T-helper 2 cell treated with Interferon-gamma antibody and Interleukin-4, amounts not matched to agents 100 ng/mL and 5 ng/mL, for 36 hours (primary cell): Measurements from ENCODE around the gene P2RX3. TPM values are rescaled to one million over a fixed set of nuclear protein-coding genes. Genes with fewer than 3 reads are reported as not detected.
"Not testable (repeated sequence)": the region's sequence is repeated elsewhere in the genome, so short reads cannot be mapped to it uniquely, and the experiment has no call there.

Experiments used
- intact Hi-C: fragments of 100-400 bp; cut with micrococcal nuclease; formaldehyde crosslinking; loops from one replicate; pipeline ENCODE4 v1.15.1; 2023
- total RNA-seq: library from RNA; stranded (reverse); gene quantifications from 2 replicates; pipeline ENCODE4 v1.2.3, GENCODE V29; 2022

The P2RX3 gene
- total RNA-seq, result not detected in 2 replicates

DNA sequence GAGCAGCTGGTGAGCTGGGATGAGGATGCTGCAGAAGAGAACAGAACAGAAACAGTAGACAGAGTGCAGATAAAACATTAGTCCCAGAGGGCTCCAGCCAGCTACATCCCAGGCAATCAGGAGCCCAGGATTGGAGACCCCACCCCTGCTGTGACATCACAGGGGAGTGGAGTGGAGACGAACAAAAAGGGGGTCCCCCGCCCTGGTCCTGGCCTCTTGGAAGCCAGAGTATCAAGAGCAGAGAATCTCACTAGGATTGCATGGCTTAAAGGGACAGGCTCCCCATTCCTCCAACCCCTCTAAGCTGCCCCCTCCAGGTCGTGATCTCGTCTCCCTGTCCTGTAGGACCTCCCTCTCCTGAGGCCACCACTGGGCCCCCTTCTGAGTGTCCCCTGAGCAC is at the start of gene P2RX3:
Gene P2RX3, plus strand, starts transcription at position 211 of the 400 bp plus-strand sequence. CDS start 199 bp downstream, outside the sequence.
- intact Hi-C loops, result loop anchor here (5.0 kb wide), 2 partner anchors 404 to 454 kb away; partner anchors contain the start of gene SELENOH

DNA sequence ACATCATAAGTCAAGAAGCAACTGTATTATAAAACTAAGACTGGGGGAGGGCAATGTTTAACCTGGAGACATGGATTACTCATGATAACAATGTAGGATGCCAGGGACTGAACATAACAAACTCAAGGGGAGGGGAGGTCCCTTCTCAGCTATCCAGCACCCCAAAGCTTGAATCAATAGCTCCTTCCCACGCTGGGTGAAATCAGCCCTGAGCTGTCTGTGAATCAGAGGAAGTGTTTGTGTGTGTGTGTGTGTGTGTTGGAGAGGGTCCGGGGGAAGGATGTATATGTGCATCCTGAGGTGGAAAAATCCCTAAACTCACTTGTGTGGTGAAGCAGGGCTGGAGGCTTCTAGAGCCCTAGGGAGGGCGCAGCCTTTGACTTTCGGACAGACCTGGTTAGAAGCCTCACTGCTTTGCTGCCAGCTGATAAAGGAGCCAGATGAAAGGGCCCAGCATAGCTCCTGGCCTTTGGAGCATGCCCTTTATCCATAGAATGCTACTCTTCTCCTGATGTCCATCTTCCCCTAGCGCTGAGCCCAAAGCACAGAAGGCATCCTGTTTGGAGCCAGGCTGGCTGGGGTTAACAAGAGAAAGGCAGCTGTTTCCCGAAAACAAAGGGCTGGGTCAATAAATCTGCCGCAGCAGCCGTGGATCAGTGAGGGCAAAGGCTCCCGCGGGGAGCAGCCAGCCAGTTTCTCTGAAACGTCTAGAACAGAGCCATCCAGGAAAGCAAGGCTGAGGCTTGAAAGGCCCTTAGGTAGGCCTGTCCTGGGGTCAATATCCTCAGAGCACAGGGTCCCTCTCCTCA is 49.2 kb upstream of the P2RX3 start:
- intact Hi-C loops, result no loop called here

DNA sequence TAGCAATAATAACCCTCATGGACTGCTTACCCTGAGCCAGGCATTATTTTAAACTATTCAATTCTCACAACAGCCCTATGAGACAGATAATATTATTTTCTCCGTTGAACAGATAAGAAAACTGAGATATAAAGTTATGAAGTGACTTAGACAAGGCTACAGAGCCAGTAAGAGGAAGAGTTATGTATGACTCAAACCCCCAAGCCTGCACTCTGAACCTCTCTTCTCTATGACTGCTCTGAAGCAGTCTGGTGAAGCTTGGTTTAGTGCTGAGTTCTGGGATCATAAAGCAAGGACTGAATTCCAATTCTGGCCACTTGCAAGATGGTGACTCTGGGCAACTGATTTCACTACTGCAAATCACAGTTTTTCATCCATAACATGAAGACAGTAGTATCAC is 47.9 kb upstream of the P2RX3 start:
- intact Hi-C loops, result no loop called here

DNA sequence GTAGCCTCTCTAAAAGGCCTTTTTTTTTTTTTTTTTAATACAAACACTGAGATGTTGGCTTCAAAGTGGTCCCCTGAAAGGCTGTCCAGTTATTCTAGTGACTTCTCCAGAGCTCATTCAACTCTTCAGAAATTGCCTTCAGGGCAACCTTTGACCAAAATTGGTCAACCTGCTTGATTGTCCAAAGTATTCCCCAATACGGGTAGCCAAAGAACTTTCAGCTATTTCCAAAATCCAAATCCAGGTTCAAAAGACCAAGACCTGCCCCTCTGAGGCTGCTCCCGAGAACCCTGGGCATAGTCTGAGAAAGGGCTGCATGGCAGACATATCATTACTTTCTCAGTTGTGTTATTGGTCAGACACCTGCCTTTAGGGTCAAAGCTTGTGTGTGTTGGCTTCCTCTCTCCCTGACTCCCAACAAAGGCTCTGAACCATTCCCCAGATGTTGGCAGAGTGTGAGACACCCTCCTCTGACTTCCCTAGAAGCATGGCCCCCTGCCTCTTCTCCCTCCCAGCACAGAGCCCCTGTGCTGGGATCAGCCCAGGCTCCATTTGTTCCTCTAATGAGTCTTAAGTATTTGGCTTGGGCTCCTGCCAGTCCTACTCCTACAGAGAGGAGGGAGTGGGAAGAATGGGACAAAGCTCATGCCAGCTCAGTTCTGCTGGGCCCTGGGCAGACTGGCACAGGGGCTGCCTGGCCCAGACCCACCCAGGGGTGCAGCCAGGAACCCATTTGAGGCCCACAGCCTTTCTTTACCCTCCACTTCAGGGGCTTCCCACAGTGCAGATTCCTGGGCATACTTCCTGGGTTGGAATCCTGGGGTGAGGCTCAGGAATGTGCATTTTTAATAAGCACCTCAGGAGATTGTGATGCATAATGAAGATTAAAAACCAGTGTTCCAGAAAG is 43.7 kb upstream of the P2RX3 start:
- intact Hi-C loops, result no loop called here

DNA sequence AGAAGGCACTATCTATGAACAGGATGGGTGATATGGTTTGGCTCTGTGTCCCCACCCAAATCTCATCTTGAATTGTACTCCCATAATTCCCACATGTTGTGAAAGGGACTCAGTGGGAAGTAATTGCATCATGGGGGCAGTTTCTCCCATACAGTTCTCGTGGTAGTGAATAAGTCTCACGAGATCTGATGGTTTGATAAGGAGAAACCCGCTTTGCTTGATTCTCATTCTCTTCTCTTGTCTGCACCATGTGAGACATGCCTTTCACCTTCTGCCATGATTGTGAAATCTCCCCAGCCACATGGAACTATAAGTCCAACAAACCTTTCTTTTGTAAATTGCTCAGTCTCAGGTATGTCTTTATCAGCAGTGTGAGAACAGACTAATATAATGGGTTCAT is 41.9 kb upstream of the P2RX3 start:
- intact Hi-C loops, result not testable (repeated sequence)

DNA sequence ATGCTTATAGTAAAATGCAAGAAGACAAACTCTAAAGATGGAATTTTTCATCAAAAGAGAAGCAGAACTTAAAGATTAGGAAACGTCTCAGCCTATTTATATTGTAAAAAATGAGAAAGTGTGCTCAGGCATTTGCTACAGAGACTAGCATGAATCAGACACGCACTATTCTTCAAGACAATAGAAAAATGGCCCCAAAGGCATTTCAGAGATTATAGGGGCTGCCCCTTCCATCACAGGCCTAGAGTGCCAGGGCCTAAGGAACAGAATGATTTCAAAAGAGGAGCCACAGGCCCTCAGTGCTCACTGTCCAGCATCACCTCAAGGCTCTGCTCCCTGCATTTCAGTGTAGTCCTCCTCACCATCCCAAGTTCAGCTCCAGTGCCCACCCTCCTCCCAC is 40.9 kb upstream of the P2RX3 start:
- intact Hi-C loops, result no loop called here

DNA sequence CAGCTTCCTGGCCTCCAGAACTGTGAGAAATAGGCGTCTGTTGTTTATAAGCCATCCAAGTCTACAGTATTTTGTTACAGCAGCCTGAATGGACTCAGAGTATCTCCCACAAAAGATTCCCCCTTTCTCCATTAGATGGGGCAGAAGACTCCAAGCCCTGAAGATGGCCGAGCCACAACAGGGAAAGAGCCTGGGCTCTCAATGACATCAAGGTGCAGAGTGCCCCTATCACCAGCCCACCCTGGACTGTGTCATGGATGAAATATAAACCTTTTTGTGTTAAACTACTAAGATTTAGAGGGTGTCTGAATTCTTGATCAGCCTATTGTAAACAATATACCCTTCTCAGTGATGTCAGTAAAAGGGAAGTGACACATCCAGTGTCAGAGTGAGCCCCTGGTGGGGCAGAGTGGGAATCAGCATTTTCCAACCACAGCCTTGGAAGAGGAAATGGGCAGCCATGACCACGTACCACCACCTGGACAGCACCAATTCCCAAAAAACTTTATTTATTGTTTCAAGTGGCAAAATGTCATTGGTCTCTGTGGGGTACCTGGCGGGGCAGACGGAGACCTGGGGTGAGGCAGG is 38.9 kb upstream of the P2RX3 start:
- intact Hi-C loops, result no loop called here

DNA sequence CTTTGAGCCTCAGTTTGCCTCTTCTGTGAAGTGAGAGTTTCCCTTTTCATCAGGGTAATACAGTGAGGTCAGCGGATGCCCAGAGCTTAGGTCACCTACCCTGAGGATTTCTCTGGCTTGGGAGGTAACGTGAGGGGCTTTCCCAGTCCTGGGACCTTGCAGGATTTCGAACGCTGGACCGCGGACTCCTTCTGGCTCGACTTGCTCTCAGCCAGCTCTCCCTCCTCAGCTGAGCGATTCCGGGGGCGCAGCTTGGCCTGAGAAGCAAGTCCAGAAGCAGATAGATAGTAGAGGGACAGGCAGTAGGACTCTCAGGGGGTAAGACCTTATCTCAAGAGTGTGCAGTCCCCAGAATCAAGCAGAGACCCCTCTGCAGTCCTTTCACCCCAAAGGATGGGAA is 37.4 kb upstream of the P2RX3 start:
- intact Hi-C loops, result no loop called here

DNA sequence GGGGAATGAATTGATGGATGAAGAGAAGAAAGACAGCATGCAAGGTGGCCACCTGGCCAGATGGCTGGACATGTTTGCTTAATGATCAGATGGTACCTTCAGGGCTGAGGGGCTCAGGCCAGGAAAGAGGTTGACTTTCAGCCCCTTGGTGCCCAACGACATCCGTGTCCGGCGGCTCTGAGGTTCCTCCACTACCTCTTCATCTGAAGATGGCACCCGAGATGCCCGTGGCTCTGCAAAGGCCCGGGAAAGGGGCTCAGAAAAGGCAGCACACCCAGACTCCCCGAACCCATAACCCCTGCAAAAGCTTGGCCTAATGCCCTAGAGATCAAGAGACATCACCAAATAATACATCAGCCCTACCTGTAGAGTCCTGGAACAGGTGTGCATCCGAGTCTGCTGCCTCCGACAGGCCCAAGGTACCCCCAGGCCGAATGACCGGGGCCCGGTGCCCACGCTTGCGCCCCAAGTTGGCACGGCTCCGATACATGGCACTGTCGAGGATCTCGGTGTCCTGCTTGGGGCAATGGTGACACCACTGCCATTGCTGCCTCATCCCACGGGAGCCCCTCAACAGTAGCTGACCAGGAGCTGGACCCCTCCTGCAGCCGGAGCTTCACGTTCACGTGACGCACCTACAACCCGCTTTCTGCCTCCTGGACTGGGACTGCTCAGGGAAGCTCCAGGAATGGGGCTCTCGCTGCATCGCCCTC is 36.3 kb upstream of the P2RX3 start:
- intact Hi-C loops, result no loop called here

DNA sequence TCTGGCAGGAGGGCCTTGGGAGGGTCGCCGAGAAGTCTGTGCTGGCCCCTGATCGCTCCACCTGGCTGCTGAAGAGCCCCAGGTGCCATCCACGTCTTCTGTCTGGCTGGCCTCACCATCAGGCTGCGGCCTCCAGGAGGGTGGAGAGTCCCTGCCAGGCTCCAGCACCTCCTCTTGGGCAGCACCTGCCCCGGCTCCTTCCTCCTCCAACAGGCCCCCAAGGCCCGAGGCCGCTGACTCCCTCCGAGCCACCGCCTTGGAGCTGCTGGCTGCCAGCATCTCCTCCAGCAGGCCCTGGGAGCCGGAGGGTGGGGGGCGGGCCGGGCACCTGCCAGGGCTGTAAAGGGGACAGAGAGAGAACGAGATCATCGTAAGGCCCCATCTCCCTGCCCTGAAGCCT is 35.7 kb upstream of the P2RX3 start:
- intact Hi-C loops, result no loop called here

DNA sequence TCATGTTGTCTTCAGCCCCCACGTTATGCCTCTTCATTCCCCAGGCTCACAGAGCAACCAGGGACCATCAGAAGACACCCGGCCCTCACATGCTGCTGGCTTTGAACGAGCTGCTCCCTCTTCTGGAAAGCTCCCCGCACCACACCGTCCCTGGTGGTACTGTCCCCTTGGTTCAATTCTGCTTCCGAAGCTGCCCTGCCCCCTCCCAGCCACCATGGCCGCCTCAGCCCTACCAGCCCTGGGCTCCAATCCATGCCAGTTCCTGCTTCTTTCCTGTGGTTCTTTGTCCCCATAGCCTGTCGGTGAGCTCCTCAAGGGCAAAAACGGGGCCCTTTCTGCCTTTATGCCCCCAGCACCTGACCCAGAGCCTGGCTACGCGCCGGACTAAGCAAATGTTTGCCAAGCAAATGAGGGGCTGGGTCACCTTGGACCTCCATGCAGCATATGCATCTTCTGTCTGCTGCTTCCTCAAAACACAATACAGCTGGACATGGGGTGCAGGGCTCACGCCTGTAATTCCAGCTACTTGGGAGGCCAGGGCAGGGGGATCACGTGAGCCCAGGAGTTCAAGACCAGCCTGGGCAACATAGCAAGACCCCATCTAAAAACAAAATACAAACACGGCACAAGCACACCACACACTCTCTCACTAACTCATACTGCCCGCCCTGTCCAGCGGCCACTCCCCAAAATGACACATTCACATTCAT is 34.7 kb upstream of the P2RX3 start:
- intact Hi-C loops, result no loop called here

DNA sequence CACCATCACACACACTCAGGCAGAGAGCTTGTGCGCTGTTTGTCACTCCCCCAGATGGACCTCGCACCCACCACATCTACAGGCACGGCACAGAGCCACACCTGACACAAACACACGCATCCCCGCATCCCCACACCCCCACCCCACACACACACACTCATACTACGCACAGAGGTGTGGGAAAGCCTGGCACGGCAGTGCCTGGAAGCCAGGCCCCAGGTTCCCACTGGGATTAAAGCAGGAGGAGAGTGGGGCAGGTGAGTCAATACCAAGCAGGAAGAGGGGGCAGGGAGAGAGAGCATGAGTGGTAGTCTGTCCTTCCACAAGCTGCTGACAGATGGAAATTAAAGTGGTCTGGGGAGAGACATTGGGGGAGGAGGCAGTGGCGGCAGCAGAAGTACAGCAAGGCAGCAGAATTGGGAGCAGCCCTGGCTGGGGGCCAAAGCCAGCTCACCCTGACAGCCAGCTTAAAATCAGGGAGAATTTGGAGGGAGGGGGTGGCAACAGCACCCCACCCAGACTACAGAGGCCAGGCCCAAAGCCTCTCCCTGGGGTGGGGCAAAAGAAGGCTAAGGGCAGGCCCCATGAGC is 34.1 kb upstream of the P2RX3 start:
- intact Hi-C loops, result no loop called here

DNA sequence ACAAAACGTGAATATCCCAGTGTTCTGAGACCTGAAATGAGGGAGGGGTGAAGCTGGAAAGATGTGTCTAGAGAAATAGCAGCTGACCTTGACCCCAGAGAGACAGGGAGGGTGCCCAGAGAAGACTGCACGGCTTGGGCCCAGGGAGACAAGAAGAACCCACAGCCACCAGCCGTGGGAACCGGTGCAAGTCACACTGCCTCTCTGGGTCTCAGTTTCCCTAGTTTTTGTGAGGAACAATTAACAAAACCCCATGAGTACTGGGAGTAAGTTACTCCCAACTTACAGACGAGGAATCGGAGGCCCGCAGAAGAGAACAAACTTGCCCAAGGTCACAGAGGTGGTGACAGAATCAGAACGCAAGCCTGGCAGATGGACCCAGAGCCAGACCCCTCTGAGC is 32.6 kb upstream of the P2RX3 start:
- intact Hi-C loops, result no loop called here

DNA sequence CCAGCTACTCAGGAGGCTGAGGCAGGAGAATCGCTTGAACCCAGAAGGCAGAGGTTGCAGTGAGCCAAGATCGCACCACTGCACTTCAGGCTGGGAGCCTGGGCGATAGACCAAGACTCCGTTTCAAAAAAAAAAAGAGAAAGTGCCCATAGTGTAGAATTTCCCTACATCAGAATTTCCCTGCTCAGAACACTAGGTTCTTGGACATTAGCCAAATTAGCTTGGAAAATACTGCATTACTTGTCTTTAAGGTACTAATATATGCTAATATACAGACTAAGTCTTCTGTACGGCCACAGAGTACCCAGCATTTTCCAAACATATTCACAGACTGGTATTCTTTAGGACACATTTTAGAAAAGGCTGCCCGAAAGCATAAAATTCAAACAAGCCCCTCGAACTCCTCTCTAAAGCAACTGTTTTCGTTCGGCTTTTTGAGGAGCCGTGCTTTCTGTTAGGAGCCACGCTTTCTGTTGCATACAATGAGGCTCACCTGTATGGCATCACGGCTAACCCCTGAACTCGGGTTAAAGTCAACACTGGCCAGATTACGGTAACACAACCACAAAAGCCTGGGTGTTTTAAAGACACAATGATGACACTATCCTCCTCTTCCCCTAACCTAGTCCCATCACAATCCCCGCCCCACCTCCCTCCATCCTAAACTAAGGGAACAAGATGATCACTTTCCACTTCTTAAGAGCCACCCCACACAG is 31.8 kb upstream of the P2RX3 start:
- intact Hi-C loops, result no loop called here

DNA sequence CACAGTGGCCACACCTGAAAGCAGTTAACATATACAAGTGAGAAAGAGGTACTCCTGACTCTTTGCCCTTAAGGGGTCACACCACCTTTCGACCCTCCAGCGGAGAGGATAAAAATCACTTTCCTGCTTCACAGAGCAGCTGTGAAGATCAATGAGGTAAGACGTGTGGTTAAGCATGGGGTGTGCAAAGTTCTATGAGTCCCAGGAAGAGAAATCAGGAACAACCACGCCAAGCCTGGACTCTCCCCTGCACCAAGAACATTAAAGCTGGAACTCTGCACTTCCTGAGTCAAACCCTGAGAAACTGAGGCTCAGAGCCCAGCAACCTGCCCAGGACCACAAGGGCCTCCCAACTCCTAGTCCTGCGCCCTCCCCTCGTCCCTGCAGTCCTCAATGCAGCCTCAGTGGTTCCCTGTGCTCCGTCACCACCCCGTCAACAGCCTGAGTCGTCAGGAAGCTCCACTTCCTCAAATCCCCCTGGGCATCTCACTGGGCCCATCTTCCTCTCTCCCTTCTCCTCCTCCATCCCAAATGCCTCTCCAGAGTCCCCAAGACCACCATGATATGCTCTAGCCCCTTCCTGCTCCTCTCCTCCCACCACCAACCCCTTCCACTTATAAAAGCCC is 31.1 kb upstream of the P2RX3 start:
- intact Hi-C loops, result no loop called here

DNA sequence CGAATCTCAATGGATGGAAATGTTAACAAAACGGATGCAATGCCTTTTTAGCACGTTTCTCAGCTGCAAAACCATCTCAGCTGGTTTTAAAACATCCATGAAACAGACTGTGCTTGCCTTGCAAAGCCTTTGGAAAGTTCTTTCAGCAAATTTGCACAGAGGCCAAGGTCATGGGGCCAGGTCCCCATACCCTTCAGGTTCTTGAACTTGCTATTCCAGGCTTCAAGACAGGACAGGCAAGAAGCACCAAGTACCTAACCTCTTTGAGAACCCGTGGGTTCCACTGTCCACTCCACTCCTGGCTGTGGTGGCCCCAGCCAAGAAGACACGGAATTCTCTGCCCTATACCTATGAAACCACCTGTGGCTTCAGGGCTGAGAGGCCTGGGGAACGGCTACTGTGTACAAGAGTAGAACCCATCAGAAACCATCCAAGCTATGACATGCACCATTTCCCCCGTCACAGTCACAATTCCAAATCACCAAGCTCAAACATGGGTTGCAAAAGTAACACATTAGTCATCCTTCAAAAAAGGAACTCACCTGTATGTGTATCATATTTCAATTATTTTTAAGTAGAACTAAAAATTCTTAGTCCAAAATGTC is 30.4 kb upstream of the P2RX3 start:
- intact Hi-C loops, result no loop called here

DNA sequence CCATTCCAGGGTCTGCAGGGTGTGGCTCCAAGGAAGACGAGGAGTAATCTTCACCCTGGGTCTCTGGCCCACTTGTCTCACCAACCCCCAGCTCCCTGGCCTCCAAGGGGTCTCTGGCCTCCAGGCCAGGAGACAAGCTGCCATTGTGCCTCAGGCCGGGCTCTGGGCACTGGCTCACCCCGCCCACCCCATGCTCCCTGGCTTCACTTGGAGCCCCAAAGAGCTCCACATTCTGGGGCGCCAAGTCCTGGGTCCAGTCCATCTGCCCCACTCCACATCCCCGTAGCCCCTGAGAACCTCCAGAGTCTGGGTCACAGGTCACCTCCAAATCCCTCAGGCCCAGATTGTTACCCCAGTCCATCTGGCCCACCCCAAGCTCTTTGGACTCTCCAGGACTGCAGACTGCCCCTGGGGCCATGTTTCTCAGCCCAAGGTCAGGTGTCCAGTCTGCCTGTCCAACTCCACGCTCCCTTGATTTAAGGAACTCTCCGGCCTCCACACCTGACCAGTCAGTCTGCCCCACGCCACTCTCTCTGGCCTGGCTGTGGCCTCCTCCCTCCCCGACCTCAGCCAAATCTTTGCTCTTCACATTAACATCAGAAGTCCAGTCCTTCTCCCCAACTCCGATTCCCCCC is 29.6 kb upstream of the P2RX3 start:
- intact Hi-C loops, result no loop called here
